Heart right ventricle (tissue), 16 donors: Measurements from ENCODE around the gene EIF6. TPM values are rescaled to one million over a fixed set of nuclear protein-coding genes. Genes with fewer than 3 reads are reported as not detected.

ENCODE experiments used
- ATAC-seq, 8 donors: fragments of 200-7000 bp; cut with Tn5 transposase; one replicate each; pipeline ENCODE4 v1.9.1; 2020; ENCODE audit warnings: mild to moderate bottlenecking in 8 of 8, moderate library complexity in 8 of 8, moderate number of reproducible peaks in 1 of 8
- DNase-seq, 2 donors: peaks; one replicate each; pipeline ENCODE4 v3.0.0-alpha.2; 2020
- H3K27ac ChIP-seq, 10 donors: fragments of 200-600 bp; sonication (generic) in 2 of 10; one replicate each; pipeline versions ENCODE4 v1.5.0 to v1.8.0; 2020 to 2022; ENCODE audit warnings: mild to moderate bottlenecking in 3 of 10
- H3K27me3 ChIP-seq, 7 donors: fragments of 200-600 bp; one replicate each; pipeline ENCODE4 v1.8.0; 2021 to 2022; ENCODE audit warnings: mild to moderate bottlenecking in 2 of 7
- H3K36me3 ChIP-seq, 9 donors: fragments of 200-600 bp; sonication (generic) in 1 of 9; one replicate each; pipeline versions ENCODE4 v1.5.0 to v1.8.0; 2020 to 2022; ENCODE audit warnings: mild to moderate bottlenecking in 2 of 9
- H3K4me1 ChIP-seq, 9 donors: fragments of 200-600 bp; sonication (generic) in 1 of 9; one replicate each; pipeline versions ENCODE4 v1.5.0 to v1.8.0; 2020 to 2022; ENCODE audit warnings: mild to moderate bottlenecking in 4 of 9
- H3K4me3 ChIP-seq, 10 donors: fragments of 200-600 bp; sonication (generic) in 2 of 10; one replicate each; pipeline versions ENCODE4 v1.5.0 to v1.8.0; 2020 to 2022; ENCODE audit warnings: mild to moderate bottlenecking in 7 of 10, moderate library complexity in 2 of 10
- H3K9me3 ChIP-seq, 11 donors: fragments of 200-600 bp in 10 of 11; sonication (generic) in 2 of 11; one replicate each; pipeline versions ENCODE4 v1.5.0 to v1.8.0; 2013 to 2022; ENCODE audit warnings: mild to moderate bottlenecking in 2 of 11, control low read depth in 1 of 11, moderate library complexity in 1 of 11
- CTCF ChIP-seq, 9 donors: fragments of 200-600 bp; sonication (generic) in 2 of 9; IDR thresholded peaks; one replicate each; pipeline versions ENCODE4 v1.5.0 to v1.8.0; 2021 to 2022; ENCODE audit warnings: antibody characterized with exemption in 9 of 9, mild to moderate bottlenecking in 5 of 9, moderate library complexity in 1 of 9
- WGBS, 2 donors: extraction: QIAGEN DNeasy Blood & Tissue Kit; methylation state at CpG; one replicate each; pipeline ENCODE4 v1.1.7; 2013; ENCODE audit warnings: inconsistent platforms in 1 of 2; 5-methylcytosine and 5-hydroxymethylcytosine counted together
- intact Hi-C, 10 donors: fragments of 100-400 bp; cut with DNase I; formaldehyde crosslinking; loops; one replicate each; pipeline versions ENCODE4 v1.11.1 to v1.14.2; 2022
- polyA plus RNA-seq, 2 donors: library from polyadenylated mRNA; stranded (reverse); fragments of 200-250 nt; gene quantifications; one replicate each; pipeline ENCODE4 v1.2.3, GENCODE V29; 2013
- total RNA-seq, 10 donors: library from RNA; stranded (reverse); fragmentation: NEBNext Ultra II Directional in 3 of 10; extraction: Animal tissue kit (Norgen Biotek cat#: 25700) in 3 of 10; gene quantifications; one replicate each; pipeline versions ENCODE4 v1.2.1 to v1.2.4, GENCODE V29; 2021 to 2023
- donor health status: Arrhythmogenic right ventricular cardiomyopathy.
- donor health status: ischemic (EF 13 %, LVEDD 7.1; RV severe dilation, severe dysfunction).
- donor health status: healthy with polysubstance abuse.
- donor health status: DM: no; HTN: yes; CAD: no.
- donor health status: DM: no; HTN: no; CAD: no.
- donor health status: ischemic (EF 25% LVEDD 6.9; RV normal size, moderate dysfunction).
- donor health status: ischemic (EF 25% LVEDD 5.7; RV mildly dilated, moderate dysfunction).
- donor health status: healthy.
- donor health status: DM: yes; HTN: yes; CAD: no.
- donor health status: Ischemic cardiomyopathy.
- donor health status: ischemic (EF 35%, LVEDD 5.7; RV mildly dilated, moderate dysfunction).
- donor health status: nonischemic (EF 11% LVEDD 7.7; RV severe dilation, severe dysfunction).
- donor health status: DM: yes; HTN: yes; CAD: no.
- donor health status: PGD.
- donor health status: ischemic (EF 29% LVEDD 5.4; RV normal size, mild dysfunction).
- donor health status: nonischemic (EF 23%, LVEDD 6.1; RV moderate dilation, normal function).

EIF6 gene
- total and polyA plus RNA-seq, 12 donors, result 28.2 to 155 (median 39.0) TPM

- peaks cover 0 to 7% (median 0%) of the 10 kb centered on the region in 9 donors for H3K36me3 ChIP-seq
- no peak overlapping the region for H3K4me3 ChIP-seq
- 88 to 89% methylated on average over 3 of the region's 3 CpGs for WGBS, 2 donors
- ATAC-seq (peak in 1 of 8 donors; percentile 7), DNase-seq (no peak)
- peaks cover 0 to 26% (median 8%) of the 10 kb centered on the region in 9 donors for H3K4me1 ChIP-seq
- TF ChIP-seq CTCF (IDR thresholded peaks at IDR 0.05), result no peak
- H3K27ac ChIP-seq, result peak overlapping the region in 1 of 10 donors; percentile 23
- H3K27me3 ChIP-seq, result no peaks in the 10 kb centered on the region
- H3K9me3 ChIP-seq, result no peaks in the 10 kb centered on the region
- intact Hi-C loops, result no loop called here
Observed at GRCh38 chr20:35326740-35327073, 42.1 kb upstream of the EIF6 start.

GRCh38 chr20:35326021-35326739, 41.6 kb upstream of the EIF6 start:
- Histone ChIP-seq H3K4me1 (peaks cover 0 to 26% (median 8%) of the 10 kb centered on the region in 9 donors), H3K4me3 (no peak overlapping the region), H3K9me3 (no peaks in the 10 kb centered on the region), H3K36me3 (peaks cover 0 to 13% (median 0%) of the 10 kb centered on the region in 9 donors), H3K27me3 (no peaks in the 10 kb centered on the region), H3K27ac (no peak overlapping the region)
- ATAC-seq, result peak in 3 of 8 donors; percentile 16 to 54 (median 17)
- no peak for TF ChIP-seq CTCF (IDR thresholded peaks at IDR 0.05)
- intact Hi-C loops, result no loop called here
- WGBS, 2 donors, result 74% methylated on average over 11 of the region's 11 CpGs
- no peak for DNase-seq

GRCh38 chr20:35325401-35325800, 40.8 kb upstream of the EIF6 start:
- H3K9me3 ChIP-seq, result no peaks in the 10 kb centered on the region
- DNase-seq, result no peak
- H3K27ac ChIP-seq, result no peak overlapping the region
- no peak for ATAC-seq
- WGBS, 2 donors, result 81 to 82% methylated on average over 6 of the region's 6 CpGs
- H3K36me3 ChIP-seq, result peaks cover 0 to 17% (median 0%) of the 10 kb centered on the region in 9 donors
- intact Hi-C loops, result no loop called here
- H3K4me1 ChIP-seq, result peaks cover 0 to 26% (median 8%) of the 10 kb centered on the region in 9 donors
- no peak overlapping the region for H3K4me3 ChIP-seq
- no peak for TF ChIP-seq CTCF (IDR thresholded peaks at IDR 0.05)
- H3K27me3 ChIP-seq, result no peaks in the 10 kb centered on the region

GRCh38 chr20:35320396-35321126, 36.0 kb upstream of the EIF6 start:
- Histone ChIP-seq H3K36me3 (peaks cover 0 to 26% (median 0%) of the 10 kb centered on the region in 9 donors), H3K27me3 (no peaks in the 10 kb centered on the region), H3K4me1 (peaks cover 0 to 24% (median 9%) of the 10 kb centered on the region in 9 donors), H3K27ac (no peak overlapping the region), H3K4me3 (no peak overlapping the region), H3K9me3 (no peaks in the 10 kb centered on the region)
- intact Hi-C loops, result no loop called here
- 93 to 98% methylated on average over 3 of the region's 3 CpGs for WGBS, 2 donors
- ATAC-seq (no peak), DNase-seq (no peak)
- TF ChIP-seq CTCF (IDR thresholded peaks at IDR 0.05), result no peak
